Kidney (tissue), 14 donors: ENCODE data around the gene AACS. TPM values are rescaled to one million over a fixed set of nuclear protein-coding genes. Genes with fewer than 3 reads are reported as not detected.
"Not testable (repeated sequence)": the region's sequence is repeated elsewhere in the genome, so short reads cannot be mapped to it uniquely, and the experiment has no call there.

Experiments
- DNase-seq, 5 donors: peaks; one replicate each; pipeline ENCODE4 v3.0.0-alpha.2; 2013 to 2020
- FAIRE-seq: peaks from 2 replicates; lab custom pipeline; 2012; peaks lifted over from hg19 to GRCh38; lab: Jason Lieb, UNC
- H3K27ac ChIP-seq, 2 donors: one replicate each; pipeline ENCODE4 v1.7.0; 2013; ENCODE audit warnings: low read depth in 2 of 2, low read length in 2 of 2, inconsistent platforms in 1 of 2
- H3K27me3 ChIP-seq: one replicate; pipeline ENCODE4 v1.7.1; 2013; ENCODE audit warnings: low read length, inconsistent platforms; ENCODE audit not compliant: control insufficient read depth, insufficient read depth
- H3K36me3 ChIP-seq, 3 donors: one replicate each; pipeline versions ENCODE4 v1.7.0 to v1.7.1; 2013; ENCODE audit warnings: low read length in 3 of 3, control low read depth in 1 of 3, inconsistent platforms in 1 of 3; ENCODE audit not compliant: insufficient read depth in 3 of 3, control insufficient read depth in 2 of 3
- H3K4me1 ChIP-seq, 3 donors: one replicate each; pipeline versions ENCODE4 v1.7.0 to v1.7.1; 2013; ENCODE audit warnings: low read length in 3 of 3, inconsistent platforms in 1 of 3, low read depth in 1 of 3; ENCODE audit not compliant: control insufficient read depth in 2 of 3, insufficient read depth in 2 of 3
- H3K4me3 ChIP-seq, 3 donors: one replicate each; pipeline versions ENCODE4 v1.7.0 to v1.8.1; 2013; ENCODE audit warnings: low read length in 3 of 3, control low read depth in 1 of 3, inconsistent platforms in 1 of 3
- H3K9ac ChIP-seq, 3 donors: one replicate each; pipeline versions ENCODE4 v1.7.0 to v1.7.1; 2013; ENCODE audit warnings: low read length in 3 of 3, control low read depth in 1 of 3, inconsistent platforms in 1 of 3
- H3K9me3 ChIP-seq, 3 donors: one replicate each; pipeline versions ENCODE4 v1.7.0 to v1.7.1; 2013; ENCODE audit warnings: low read length in 3 of 3, control low read depth in 1 of 3, inconsistent platforms in 1 of 3; ENCODE audit not compliant: control insufficient read depth in 2 of 3, insufficient read depth in 1 of 3
- intact Hi-C: fragments of 100-400 bp; cut with DNase I; formaldehyde crosslinking; loops from one replicate; pipeline ENCODE4 v1.11.1; 2022
- polyA plus RNA-seq: library from polyadenylated mRNA; stranded (reverse); fragments of 350-450 nt; fragmentation: Illumina TruSeq; extraction: RNeasy Lipid Tissue Mini Kit (QIAGEN cat#74804); gene quantifications from one replicate; pipeline ENCODE4 v1.2.3, GENCODE V29; 2014; ENCODE audit warnings: low read depth, low replicate concordance; ENCODE audit not compliant: insufficient read depth
- total RNA-seq: library from RNA; stranded (reverse); fragmentation: NEBNext Ultra II Directional; extraction: Animal tissue kit (Norgen Biotek cat#: 25700); gene quantifications from one replicate; pipeline ENCODE4 v1.2.1, GENCODE V29; 2021
- TF ChIP-seq, protein P1 (sequence below): IDR thresholded peaks from 3 replicates; pipeline ENCODE4 v1.5.1; 2012; ENCODE audit warnings: mild to moderate bottlenecking, moderate library complexity, borderline replicate concordance; ENCODE audit not compliant: insufficient read depth; ENCODE audit errors: extremely low read depth
- donor health status: control.
- donor health status: control.
- donor health status: control.
- donor health status: control.
- donor health status: control.
- donor health status: DM: yes; HTN: yes; CAD: no.
- donor health status: Normal renal cell carcinoma (clear cell type).

Gene AACS
- total and polyA plus RNA-seq, 2 donors from 2014 or later, result 20.9 TPM

DNA sequence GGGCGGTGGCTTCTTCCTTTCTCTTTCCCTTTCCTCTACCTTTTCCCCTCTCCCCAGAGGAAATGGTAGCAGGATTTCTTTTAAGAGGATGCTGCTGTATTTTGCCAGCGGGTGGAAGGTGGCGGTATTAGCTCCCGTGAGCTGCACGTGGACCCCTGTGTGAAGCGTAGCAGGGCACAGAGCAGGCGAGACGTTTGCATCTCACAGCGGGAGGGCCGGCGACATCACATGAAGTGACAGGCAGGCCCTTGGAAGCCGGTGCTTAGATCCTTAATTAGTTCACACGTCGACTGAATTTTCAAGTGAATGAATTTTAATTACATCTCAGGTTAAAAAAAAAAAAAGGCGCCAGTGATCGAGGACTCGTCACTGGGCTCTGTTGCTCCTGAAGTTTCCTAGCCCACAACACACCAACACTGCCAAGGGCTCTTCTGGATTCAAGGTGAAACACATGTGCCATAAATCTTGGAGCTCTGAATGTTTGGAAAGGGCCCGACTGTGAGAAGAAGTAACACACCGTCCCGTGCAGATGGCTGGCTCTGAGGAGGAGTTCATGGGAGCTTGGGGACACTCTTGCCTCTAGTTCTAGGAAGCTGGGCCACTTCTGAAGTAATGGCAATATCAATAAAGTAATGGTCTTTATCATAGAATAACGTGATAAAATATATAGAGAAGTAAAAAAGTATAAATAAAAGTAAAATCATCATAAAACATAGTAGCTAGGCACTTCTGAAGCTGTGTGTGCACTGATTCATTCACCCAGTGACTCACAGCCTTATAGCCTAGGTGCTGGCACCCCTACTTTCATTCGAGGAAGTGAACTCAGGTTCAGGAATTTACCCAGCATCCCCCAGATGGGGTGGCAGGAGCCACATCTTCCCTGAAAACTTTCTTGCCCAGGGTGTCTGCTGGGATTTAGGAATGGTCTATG lies 75.3 kb downstream of the AACS start:
- H3K4me1 ChIP-seq, result no peaks in the 10 kb centered on the region
- intact Hi-C loops, result no loop called here
- no peaks in the 10 kb centered on the region for H3K36me3 ChIP-seq
- no peak overlapping the region for H3K27ac ChIP-seq
- DNase-seq (peak in 2 of 5 donors; percentile 29 to 33), FAIRE-seq (no peak)
- TF ChIP-seq, protein P1, sequence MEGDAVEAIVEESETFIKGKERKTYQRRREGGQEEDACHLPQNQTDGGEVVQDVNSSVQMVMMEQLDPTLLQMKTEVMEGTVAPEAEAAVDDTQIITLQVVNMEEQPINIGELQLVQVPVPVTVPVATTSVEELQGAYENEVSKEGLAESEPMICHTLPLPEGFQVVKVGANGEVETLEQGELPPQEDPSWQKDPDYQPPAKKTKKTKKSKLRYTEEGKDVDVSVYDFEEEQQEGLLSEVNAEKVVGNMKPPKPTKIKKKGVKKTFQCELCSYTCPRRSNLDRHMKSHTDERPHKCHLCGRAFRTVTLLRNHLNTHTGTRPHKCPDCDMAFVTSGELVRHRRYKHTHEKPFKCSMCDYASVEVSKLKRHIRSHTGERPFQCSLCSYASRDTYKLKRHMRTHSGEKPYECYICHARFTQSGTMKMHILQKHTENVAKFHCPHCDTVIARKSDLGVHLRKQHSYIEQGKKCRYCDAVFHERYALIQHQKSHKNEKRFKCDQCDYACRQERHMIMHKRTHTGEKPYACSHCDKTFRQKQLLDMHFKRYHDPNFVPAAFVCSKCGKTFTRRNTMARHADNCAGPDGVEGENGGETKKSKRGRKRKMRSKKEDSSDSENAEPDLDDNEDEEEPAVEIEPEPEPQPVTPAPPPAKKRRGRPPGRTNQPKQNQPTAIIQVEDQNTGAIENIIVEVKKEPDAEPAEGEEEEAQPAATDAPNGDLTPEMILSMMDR, result no peak
- no peak overlapping the region for H3K4me3 ChIP-seq
- no peak overlapping the region for H3K9ac ChIP-seq
- peaks cover 0 to 11% (median 0%) of the 10 kb centered on the region in 3 donors for H3K9me3 ChIP-seq
- H3K27me3 ChIP-seq, result no peaks in the 10 kb centered on the region

DNA sequence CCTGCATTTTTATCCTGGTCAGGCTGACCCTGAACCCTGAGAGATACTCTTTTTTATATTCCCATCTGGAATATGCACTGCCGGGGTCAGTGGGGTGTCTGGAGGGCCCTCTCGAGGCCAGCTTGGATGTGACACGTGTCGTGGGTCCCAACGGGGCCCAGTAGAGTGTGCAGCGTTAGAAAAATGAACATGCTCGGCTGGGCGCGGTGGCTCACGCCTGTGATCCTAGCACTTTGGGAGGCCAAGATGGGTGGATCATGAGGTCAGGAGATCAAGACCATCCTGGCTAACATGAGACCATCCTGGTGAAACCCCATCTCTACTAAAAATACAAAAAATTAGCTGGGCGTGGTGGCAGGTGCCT lies 76.0 kb downstream of the AACS start:
- intact Hi-C loops, H3K4me1 ChIP-seq, H3K27ac ChIP-seq, H3K4me3 ChIP-seq, H3K9ac ChIP-seq, DNase-seq, H3K36me3 ChIP-seq, FAIRE-seq, H3K27me3 ChIP-seq: not testable (repeated sequence)
- peaks cover 0 to 11% (median 0%) of the 10 kb centered on the region in 3 donors for H3K9me3 ChIP-seq

DNA sequence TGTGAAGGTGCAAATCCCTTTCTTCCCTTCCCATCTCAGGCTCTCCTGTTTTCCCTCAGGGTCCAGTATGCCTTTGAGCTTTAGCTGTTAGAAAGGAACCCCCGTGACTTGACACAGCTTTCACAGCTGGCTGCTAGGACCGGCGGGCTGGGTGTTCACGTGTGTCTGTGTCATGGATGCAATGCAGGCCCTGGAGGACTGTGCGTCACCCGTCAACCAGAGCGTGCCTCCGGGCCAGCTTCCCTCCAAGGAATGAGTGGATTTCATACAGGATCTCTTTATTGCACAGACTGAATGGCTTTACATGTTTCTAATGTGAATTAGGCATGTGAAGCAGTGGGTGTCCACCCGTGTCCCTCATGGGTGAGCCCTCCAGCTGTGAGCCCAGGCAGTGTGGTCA lies 77.4 kb downstream of the AACS start:
- no peaks in the 10 kb centered on the region for H3K4me1 ChIP-seq
- no peak for FAIRE-seq
- no peak overlapping the region for H3K9ac ChIP-seq
- no peak overlapping the region for H3K4me3 ChIP-seq
- TF ChIP-seq, protein P1, result no peak
- DNase-seq, result no peak
- intact Hi-C loops, result no loop called here
- no peak overlapping the region for H3K27ac ChIP-seq
- peaks cover 0 to 11% (median 0%) of the 10 kb centered on the region in 3 donors for H3K9me3 ChIP-seq
- H3K36me3 ChIP-seq, result no peaks in the 10 kb centered on the region
- H3K27me3 ChIP-seq, result no peaks in the 10 kb centered on the region

DNA sequence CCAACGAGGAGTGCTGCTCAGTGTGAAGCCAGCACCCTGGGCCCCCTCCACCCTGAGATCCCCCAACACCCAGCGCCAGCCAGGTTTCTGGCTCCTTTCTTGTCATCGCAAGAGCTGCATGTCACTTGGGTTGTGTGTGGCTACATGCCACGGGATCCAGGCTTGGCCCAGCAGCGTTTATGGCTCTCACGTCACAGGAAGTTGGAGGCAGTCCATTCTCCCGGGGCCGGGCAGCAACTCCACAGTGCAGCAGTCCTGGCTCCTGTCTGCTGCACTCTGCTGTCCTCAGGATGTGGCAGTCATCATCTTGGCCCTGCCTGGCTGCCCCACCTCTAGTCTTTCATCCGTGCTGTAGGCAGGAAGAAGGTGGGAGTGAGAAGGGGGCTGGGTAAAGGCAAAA lies 78.3 kb downstream of the AACS start:
- Histone ChIP-seq H3K27ac (no peak overlapping the region), H3K4me1 (no peaks in the 10 kb centered on the region), H3K36me3 (no peaks in the 10 kb centered on the region), H3K4me3 (no peak overlapping the region), H3K9ac (no peak overlapping the region), H3K9me3 (peaks cover 0 to 11% (median 0%) of the 10 kb centered on the region in 3 donors), H3K27me3 (no peaks in the 10 kb centered on the region)
- TF ChIP-seq, protein P1, result no peak
- FAIRE-seq (no peak), DNase-seq (peak in 1 of 5 donors; percentile 27)
- intact Hi-C loops, result no loop called here
